ENCODE results near the gene TRIM16.
"Not testable (repeated sequence)": the region's sequence is repeated elsewhere in the genome, so short reads cannot be mapped to it uniquely, and the experiment has no call there.

- TF ChIP-seq CTCF, POLR2A (IDR thresholded peaks at IDR 0.05): not testable (repeated sequence)
These were observed 976 bp downstream of the TRIM16 start for GRCh38 chr17:15683135-15683534.

Measured in esophagus squamous epithelium (tissue), 4 donors.